ENCODE data around the gene PHF1. TPM values are rescaled to one million over a fixed set of nuclear protein-coding genes. Genes with fewer than 3 reads are reported as not detected.
"Not testable (repeated sequence)": the region's sequence is repeated elsewhere in the genome, so short reads cannot be mapped to it uniquely, and the experiment has no call there.

The PHF1 gene
- total RNA-seq = 73.2 TPM

- Histone ChIP-seq H3K9me3 (no peaks in the 10 kb centered on the region), H3K4me3 (peak within 1 kb of the TSS; percentile 89 to 93), H3K4me1 (peaks cover 38% of the 10 kb centered on the region), H3K27ac (peak within 1 kb of the TSS; percentile 100), H3K27me3 (no peaks in the 10 kb centered on the region), H3K36me3 (peaks cover 0 to 31% of the 10 kb centered on the region in 2 donors)
- intact Hi-C loops (cut with DNase I) = no loop called here
- DNase-seq (ENCODE audit: extremely low spot score in 2 of 2) = peak in 1 of 2 donors; percentile 94
- TF ChIP-seq POLR2AphosphoS5 (IDR thresholded peaks at IDR 0.05; ENCODE audit: insufficient read depth in 1 of 2, low read depth in 1 of 2) (peak in 1 of 2 donors; percentile 66), CTCF (IDR thresholded peaks at IDR 0.05) (no peak), POLR2A (IDR thresholded peaks at IDR 0.05) (peak in 1 of 2 donors; percentile 47)
Observed at GRCh38 chr6:33410711-33411631, at the start of gene PHF1. PHF1 (plus strand) TSS chr6:33411014; CDS start chr6:33412264, 1,250 bp downstream.

GRCh38 chr6:33363486-33363885 is 47.3 kb upstream of the PHF1 start:
- intact Hi-C loops (cut with DNase I); H3K27ac ChIP-seq; H3K4me1 ChIP-seq; H3K27me3 ChIP-seq; H3K36me3 ChIP-seq; DNase-seq (ENCODE audit: extremely low spot score in 2 of 2); H3K4me3 ChIP-seq; H3K9me3 ChIP-seq: not testable (repeated sequence)

GRCh38 chr6:33364475-33365205 is 46.2 kb upstream of the PHF1 start:
- H3K4me3 ChIP-seq; H3K36me3 ChIP-seq; H3K9me3 ChIP-seq; H3K27ac ChIP-seq; H3K27me3 ChIP-seq; DNase-seq (ENCODE audit: extremely low spot score in 2 of 2); intact Hi-C loops (cut with DNase I); H3K4me1 ChIP-seq: not testable (repeated sequence)

- intact Hi-C loops (cut with DNase I); DNase-seq (ENCODE audit: extremely low spot score in 2 of 2): not testable (repeated sequence)
Observed at GRCh38 chr6:33365206-33365971, 45.4 kb upstream of the PHF1 start.

DNA sequence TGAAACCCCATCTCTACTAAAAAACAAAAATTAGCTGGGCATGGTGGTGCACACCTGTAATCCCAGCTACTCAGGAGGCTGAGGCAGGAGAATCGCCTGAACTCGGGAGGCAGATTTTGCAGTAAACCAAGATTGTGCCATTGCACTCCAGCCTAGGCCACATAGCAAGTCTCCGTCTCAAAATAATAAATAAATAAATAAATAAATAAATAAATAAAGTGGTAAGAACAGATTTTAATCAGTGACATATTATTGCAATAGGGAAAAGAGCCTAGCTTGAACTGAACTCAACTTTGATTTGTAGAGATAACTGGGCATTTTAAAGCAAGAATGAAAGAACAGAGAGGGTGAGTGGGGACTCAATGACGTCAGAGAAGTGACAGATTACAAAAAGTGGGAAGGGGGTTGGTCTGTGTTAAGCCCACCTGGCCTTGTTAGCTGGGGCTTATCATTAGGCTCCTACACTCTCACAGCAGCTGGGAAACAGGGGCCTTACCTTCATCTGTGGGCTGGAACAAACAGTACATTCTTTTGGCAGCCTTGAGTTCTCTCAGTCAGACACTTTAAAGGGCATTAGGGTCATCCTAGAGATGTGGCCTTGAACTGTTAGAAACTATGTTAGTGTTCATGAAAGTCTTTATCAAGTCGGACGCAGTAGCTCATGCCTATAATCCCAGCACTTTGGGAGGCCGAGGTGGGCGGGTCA is 43.7 kb upstream of the PHF1 start:
- TF ChIP-seq CTCF (IDR thresholded peaks at IDR 0.05) = no peak
- no peak for TF ChIP-seq POLR2AphosphoS5 (IDR thresholded peaks at IDR 0.05; ENCODE audit: insufficient read depth in 1 of 2, low read depth in 1 of 2)
- no peak for TF ChIP-seq POLR2A (IDR thresholded peaks at IDR 0.05)
- Histone ChIP-seq H3K9me3 (no peaks in the 10 kb centered on the region), H3K36me3 (no peaks in the 10 kb centered on the region), H3K4me3 (no peak overlapping the region), H3K4me1 (no peaks in the 10 kb centered on the region), H3K27ac (no peak overlapping the region), H3K27me3 (no peaks in the 10 kb centered on the region)
- intact Hi-C loops (cut with DNase I) = no loop called here
- DNase-seq (ENCODE audit: extremely low spot score in 2 of 2) = no peak

More at GRCh38 chr6:33365206-33365971, 45.4 kb upstream of the PHF1 start:
- H3K9me3 ChIP-seq, H3K36me3 ChIP-seq, H3K4me1 ChIP-seq, H3K27ac ChIP-seq, H3K4me3 ChIP-seq, H3K27me3 ChIP-seq: not testable (repeated sequence)

- intact Hi-C loops (cut with DNase I) = not testable (repeated sequence)
Observed at GRCh38 chr6:33367715-33368025, 43.1 kb upstream of the PHF1 start.

GRCh38 chr6:33371901-33372300 is 38.9 kb upstream of the PHF1 start:
- H3K27ac ChIP-seq; DNase-seq (ENCODE audit: extremely low spot score in 2 of 2); H3K36me3 ChIP-seq; H3K9me3 ChIP-seq; intact Hi-C loops (cut with DNase I); H3K27me3 ChIP-seq; H3K4me3 ChIP-seq: not testable (repeated sequence)
- H3K4me1 ChIP-seq = peaks cover 31% of the 10 kb centered on the region

More at GRCh38 chr6:33367715-33368025, 43.1 kb upstream of the PHF1 start:
- DNase-seq (ENCODE audit: extremely low spot score in 2 of 2); H3K27me3 ChIP-seq; H3K4me3 ChIP-seq; H3K9me3 ChIP-seq; H3K36me3 ChIP-seq; H3K4me1 ChIP-seq; H3K27ac ChIP-seq: not testable (repeated sequence)

Measured in vagina (tissue), 2 donors.